HG02938 (cell line): ENCODE results near the gene FAM174B.
"Not testable (repeated sequence)": the region's sequence is repeated elsewhere in the genome, so short reads cannot be mapped to it uniquely, and the experiment has no call there.

Source experiments
- ATAC-seq: cut with Tn5 transposase; IDR thresholded peaks from one replicate; pipeline ENCODE4 v1.9.1; 2021; ENCODE audit warnings: mild to moderate bottlenecking, moderate library complexity; ENCODE audit not compliant: unreplicated experiment

FAM174B gene

DNA sequence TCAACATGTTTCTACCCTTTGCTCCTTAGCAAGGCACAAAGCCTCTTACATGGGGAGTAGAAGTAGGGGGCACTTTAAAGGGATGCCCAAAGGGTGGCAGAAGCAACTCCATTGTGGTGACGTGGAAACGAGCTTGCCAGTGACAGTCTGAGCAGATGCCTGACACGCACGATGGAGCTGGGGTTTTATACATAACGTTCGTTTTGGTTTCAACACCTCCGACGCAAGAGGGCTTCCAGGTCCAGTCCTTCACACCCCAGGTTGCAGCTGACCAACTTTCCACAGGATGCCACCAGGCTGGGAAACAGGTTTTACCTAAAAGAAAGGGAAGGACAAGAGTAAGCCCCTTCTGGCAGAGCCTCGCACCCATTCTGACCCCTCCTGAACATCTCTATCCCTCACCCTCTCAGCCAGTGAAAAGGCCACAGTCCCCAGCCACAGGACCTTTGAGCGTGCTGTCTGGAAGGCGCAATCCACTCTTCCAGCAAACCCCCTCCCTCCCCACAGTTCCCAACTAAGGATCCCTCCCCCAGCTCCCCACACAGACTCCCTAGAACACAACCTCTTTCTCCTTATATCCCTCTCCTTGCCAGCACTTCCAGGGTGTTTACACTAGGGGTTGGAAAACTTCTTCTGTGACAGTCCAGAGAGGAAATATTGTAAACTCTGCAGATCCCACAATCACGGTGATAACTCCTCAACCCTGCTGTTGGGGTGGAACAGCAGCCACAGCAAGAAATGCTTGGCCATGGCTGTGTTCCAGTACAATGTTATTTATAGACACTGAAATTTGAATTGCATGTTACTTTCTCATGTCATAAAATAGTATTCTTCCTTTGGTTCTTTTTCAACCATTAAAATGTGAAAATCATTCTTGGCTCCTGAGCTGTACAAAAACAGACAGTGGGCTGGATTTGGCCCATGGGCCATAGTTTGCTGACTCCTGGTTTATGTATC, 36.2 kb downstream of the FAM174B start:
- ATAC-seq: no peak

DNA sequence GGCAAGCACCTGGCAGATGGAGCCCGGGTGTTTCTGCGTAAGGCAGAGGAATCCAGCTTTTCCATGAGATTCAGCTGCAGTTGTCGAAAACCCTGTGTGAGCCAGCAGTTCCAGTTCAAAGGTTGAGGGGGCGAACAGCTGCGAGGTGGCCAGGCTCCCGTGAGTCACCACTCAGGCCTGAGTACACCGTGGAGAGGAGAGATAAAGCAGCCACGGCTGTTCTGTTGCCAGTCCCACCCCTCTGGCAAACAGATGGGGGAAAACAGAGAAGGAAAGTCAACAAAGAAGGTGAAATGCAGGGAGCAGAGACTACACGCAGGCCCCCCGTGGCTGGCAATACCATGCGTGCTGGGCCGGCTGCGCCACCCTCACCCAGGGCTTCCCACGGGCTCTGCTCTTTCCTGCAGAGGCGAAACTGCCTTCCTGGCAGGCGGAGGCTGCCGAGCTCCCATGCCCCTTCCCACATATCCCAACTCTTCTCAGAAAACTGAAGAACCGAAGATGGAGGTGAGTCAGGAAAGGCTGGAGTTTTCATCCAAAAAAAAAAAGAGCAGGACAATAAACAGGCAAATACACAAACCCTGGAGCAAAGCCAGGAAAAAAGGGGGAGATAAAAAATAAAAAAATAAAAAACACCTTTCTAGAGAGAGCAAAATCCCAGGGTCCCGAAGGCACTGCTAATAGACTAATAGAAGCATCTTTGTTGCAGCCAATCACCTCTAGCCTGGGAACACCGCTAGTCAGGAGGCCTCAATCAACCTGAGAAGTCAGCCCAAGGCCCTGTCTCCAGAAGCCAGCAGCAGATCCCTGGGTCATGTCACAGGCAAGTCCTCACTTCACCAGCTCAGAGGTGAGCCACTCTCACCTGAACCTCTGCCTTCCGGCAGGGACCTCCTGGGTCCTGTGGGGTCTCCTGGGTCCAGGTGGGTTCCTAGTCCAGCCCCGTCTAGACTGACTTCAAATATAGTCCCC, 37.7 kb downstream of the FAM174B start:
- ATAC-seq: no peak

- no peak for ATAC-seq
Observed at GRCh38 chr15:92616621-92617548, 38.7 kb downstream of the FAM174B start.

GRCh38 chr15:92614791-92615785, 40.5 kb downstream of the FAM174B start:
- ATAC-seq: no peak

GRCh38 chr15:92614301-92614700, 41.3 kb downstream of the FAM174B start:
- no peak for ATAC-seq

GRCh38 chr15:92613841-92614240, 41.7 kb downstream of the FAM174B start:
- ATAC-seq: no peak

DNA sequence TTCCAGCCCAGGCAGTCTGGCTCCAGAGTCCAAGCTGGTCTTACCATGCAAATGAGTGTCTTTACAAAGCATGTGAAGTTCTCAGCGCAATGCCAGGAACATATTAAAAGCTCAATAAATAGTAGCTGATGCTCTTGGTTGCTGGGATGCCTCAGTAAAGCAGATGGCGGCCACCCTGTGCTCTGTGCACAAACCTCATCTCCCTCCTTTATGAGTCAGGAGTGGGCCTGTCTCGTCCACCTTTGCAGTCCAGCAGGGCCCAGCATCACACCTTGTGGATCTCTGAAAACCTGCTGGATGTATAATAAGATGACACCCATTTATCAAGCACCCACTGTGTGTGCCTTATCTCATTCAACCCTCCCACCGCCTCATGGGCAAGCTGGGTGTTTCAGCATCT, 42.7 kb downstream of the FAM174B start:
- ATAC-seq: no peak

- no peak for ATAC-seq
Observed at GRCh38 chr15:92611995-92612745, 43.4 kb downstream of the FAM174B start.

DNA sequence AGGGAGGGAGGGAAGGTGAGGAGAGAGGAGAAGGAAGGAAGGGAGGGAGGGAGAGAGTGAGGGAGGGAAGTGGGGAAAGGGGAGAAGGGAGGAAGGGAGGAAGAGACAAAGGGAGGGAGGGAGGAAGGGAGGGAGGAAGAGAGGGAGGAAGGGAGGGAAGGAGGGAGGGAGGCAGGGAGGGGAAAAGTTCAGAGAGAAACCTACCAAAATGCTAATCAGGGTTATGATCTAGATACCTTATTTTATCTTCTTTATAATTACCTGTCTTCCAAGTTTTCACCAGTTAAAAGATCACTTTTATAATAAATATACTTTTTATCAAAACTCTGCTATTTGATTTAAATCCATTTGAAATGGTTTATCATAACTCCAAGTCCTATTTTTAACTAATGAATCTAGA, 44.4 kb downstream of the FAM174B start:
- ATAC-seq: no peak

GRCh38 chr15:92610101-92610520, 45.5 kb downstream of the FAM174B start:
- ATAC-seq: no peak

GRCh38 chr15:92608866-92609700, 46.5 kb downstream of the FAM174B start:
- ATAC-seq: no peak

DNA sequence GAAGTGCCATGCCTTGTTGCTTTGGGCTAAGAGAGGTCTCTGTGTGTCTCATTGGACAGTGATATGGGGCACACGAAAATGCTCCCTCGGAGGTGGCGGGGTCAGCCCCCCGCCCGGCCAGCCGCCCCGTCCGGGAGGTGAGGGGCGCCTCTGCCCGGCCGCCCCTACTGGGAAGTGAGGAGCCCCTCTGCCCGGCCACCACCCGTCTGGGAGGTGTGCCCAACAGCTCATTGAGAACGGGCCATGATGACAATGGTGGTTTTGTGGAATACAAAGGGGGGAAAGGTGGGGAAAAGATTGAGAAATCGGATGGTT, 48.8 kb downstream of the FAM174B start:
- ATAC-seq: not testable (repeated sequence)

- no peak for ATAC-seq
Observed at GRCh38 chr15:92606126-92606835, 49.3 kb downstream of the FAM174B start.

GRCh38 chr15:92605225-92605944, 50.2 kb downstream of the FAM174B start:
- no peak for ATAC-seq

- ATAC-seq: no peak
Observed at GRCh38 chr15:92603743-92604470, 51.7 kb downstream of the FAM174B start.

DNA sequence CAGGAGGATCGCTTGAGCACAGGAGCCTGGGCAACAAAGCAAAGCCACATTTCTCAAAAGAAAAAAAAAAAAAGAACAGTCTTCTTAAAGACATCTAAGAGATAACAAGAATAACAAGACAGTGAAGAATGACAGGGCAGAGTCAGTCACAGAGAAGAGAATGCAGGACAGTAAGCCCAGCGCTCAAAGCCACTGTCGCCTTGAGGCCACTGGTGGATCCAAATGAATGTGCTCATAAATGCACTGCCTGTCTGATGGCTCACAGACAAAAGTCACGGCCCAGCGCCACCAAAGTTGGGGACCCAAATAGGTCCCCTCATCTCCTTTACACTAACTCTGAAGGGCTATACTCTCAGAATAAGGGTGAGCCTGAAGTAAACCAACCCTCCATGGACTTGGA, 52.3 kb downstream of the FAM174B start:
- ATAC-seq: no peak
